DMS114 treated with DMSO at 0.1 percent for 48 hours (cell line): ENCODE results near the gene MRPL49.
"Not testable (repeated sequence)": the region's sequence is repeated elsewhere in the genome, so short reads cannot be mapped to it uniquely, and the experiment has no call there.

Source experiments
- DNase-seq: peaks from one replicate; lab custom pipeline; 2025; ENCODE audit not compliant: unreplicated experiment; lab: John Stamatoyannopoulos, UW

Gene MRPL49

DNA sequence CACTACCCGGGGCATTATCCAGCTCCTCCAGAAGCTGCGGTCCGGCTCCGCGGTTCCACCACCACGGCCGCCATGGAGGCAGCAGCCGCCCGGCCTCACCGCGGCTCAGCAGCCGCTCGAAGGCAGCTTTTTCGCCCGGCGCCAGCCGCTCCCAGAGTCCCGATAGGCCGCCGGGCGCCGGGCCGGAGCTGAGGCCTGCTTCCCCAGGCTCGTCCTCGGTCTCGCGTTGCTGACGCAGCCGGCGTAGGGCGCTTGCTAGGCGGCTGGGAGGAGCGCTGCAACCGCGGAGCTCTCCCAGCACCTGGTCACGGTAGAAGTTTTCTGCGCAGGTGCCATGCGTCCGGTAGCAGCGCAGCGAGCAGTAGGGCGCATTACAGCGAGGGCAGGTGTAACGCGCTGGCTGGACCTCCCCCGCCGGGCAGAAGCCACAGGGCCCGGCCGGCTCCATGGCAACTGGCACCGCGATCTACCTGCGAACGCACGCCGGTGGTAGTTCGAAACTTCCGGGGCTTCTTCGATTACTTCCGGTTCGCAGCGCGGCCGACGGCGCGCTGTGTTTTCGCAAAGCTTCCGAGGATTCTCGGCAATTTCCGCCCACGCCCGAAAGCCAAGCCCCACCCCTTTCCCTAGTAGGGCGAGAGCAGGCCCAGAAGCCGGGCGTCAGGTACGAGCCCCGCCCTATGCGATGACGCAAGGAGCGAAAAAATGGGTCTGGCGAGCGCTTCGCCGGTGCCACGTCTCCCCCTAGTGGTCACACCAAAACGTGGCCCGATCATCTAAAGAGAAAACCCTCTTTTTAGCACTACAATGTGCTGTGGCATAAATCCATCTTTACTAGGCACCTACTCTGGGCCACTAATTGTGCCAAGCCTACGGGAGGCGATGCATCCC is 4.7 kb upstream of the MRPL49 start, which contains the start of gene ZNHIT2:
Gene ZNHIT2 (minus strand): TSS at position 496 of the 891 bp plus-strand sequence. CDS start 48 bp downstream, at position 448.
- peak; percentile 96 for DNase-seq

- no peak for DNase-seq
Measured at GRCh38 chr11:65118097-65118837, 3.9 kb upstream of the MRPL49 start.

GRCh38 chr11:65118891-65119669 is 3.0 kb upstream of the MRPL49 start:
- DNase-seq, result not testable (repeated sequence)

- no peak for DNase-seq
Measured at GRCh38 chr11:65119670-65119995, 2.5 kb upstream of the MRPL49 start.

GRCh38 chr11:65120831-65121230 is 1.3 kb upstream of the MRPL49 start:
- DNase-seq, result no peak

- no peak for DNase-seq
Measured at GRCh38 chr11:65121447-65121864, 665 bp upstream of the MRPL49 start.

GRCh38 chr11:65124480-65125196 is 2.5 kb downstream of the MRPL49 start:
- DNase-seq, result no peak

GRCh38 chr11:65125197-65126056 is 3.3 kb downstream of the MRPL49 start:
- no peak for DNase-seq

GRCh38 chr11:65126624-65127274 is 4.6 kb downstream of the MRPL49 start:
- DNase-seq, result no peak

GRCh38 chr11:65127473-65128181 is 5.5 kb downstream of the MRPL49 start:
- no peak for DNase-seq

DNA sequence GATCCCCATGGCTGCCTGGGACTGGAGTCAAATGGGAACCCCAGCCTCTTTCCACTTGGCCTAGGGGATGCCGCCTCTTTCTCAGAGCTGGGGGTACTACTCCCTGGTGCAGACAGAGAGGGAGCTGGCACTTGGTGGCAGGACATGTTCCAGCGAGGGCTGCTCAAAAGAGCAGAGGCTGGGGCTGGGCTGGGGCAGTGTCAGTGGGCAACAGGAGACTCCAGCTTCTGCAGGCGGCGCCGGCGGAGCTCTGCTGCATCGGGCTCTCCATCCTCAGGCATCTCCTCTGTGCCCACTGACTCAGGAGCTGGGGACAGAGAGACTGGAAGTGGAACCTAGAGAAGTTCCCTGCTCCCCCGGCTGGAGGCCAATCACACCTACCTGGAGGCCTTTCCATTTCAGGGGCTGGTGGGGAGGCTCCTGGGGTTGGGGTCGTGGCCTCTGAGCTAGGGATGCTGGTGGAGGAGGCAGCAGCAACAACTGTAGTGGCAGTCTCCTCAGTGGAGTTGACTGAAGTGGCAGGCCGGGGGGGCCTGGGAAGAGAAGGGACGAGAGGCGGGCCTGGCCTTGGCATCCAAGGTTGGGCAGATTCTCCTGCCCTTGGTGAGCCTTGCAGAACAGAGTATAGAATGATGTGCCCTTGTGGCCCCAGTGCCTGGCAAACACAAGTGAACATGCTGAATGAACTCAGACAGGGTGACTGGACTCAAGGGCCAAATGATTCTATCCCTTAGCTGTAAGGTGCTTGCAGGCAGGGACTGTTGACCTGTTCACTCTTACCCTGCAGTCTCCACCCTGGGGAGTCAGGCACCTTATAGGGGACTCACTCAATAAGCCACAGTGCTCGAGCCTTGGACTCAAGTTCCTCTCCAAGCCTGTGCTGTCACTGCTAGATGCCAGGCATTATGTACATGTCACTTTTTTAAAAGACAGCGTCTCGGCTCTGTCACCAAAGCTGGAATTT is 6.3 kb downstream of the MRPL49 start:
- no peak for DNase-seq

DNA sequence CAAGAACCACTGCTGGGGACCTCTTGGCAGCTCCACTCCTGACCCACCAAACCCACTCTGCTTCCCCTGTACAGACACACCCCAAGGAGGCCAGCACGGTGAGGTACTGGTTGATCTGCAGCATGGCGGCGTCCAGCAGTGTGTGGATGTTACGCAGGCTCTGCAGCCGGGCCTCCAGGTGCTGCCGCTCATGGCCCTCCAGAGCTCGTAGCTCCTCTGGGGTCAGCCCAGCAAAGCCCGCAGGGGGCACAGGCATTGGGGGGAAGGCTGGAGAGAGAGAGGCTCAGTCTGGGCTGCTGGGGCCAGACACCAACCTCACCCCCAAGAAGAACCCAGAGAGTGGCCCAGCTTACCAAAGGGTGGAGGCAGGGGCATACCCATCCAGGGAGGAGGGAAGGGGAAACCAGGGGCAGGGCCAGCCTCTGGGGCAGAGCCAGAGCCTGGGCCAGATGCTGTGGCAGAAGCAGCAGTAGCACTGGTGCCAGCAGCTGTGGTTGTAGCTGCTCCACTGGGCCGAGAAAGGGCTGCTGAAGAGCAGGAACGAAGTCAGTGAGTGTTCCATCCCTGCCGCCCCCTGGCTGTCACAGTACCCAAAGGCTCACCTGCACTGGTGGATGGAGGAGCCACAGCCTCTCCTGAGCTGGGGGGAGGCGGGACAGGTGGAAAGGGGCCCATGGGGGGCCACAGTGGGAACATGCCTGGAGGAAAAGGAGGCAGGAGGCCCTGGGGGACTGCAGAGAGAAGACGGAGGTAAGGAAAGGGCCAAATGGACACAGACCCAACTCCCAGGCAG is 7.7 kb downstream of the MRPL49 start:
- no peak for DNase-seq

GRCh38 chr11:65130631-65131416 is 8.7 kb downstream of the MRPL49 start:
- DNase-seq, result no peak

DNA sequence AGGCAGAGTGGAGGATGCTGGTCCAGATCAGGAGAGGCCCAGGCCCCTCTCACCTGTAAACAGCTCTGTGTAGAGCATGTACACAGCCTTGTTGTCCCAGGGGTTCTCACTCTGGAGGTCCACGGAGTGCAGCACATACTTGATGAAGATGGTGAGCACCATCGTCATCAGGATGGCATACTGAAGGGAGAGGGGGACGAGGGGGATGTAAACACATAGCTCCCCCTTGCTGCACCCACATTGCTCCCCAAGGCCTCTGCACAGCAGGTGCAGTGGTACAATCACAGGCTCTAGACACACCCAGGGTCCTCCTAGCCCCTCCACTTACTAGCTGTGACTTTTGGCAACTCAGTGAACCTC is 9.3 kb downstream of the MRPL49 start:
- no peak for DNase-seq

- no peak for DNase-seq
Measured at GRCh38 chr11:65131895-65132237, 9.7 kb downstream of the MRPL49 start.
